ENCODE data around the gene UBC.

UBC gene

GRCh38 chr12:124872068-124872719 lies 42.3 kb downstream of the UBC start:
- Mint-ChIP-seq H3K4me1 (ENCODE audit: low read depth) (peaks cover 12% of the 10 kb centered on the region), H3K9me3 (no peaks in the 10 kb centered on the region), H3K27ac (no peak overlapping the region), H3K27me3 (peaks cover 14% of the 10 kb centered on the region), H3K36me3 (ENCODE audit: low read depth) (no peaks in the 10 kb centered on the region), H3K4me3 (no peak overlapping the region)
- no peak for DNase-seq

DNA sequence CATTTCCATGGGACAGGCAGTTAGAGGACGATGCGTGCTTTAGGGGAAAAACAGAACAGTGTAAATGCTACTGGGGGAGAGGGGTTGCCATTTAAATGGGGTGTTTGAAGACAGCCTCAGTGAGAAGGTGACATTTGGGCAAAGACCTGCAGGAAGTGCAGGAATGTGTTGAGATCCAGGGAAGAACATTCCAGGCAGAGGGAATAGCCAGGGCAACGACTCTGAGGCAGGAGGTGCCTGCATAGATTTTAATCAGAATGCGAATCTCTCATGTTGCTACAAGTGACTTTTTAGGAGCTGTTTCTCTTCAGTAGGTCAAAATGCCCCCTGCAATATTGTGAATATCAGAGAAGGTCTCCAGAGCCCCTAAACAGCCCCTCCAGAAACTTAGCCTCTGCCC lies 43.2 kb downstream of the UBC start:
- DNase-seq, result no peak
- no peaks in the 10 kb centered on the region for H3K36me3 Mint-ChIP-seq (ENCODE audit: low read depth)
- H3K27ac Mint-ChIP-seq, result no peak overlapping the region
- peaks cover 14% of the 10 kb centered on the region for H3K27me3 Mint-ChIP-seq
- no peaks in the 10 kb centered on the region for H3K9me3 Mint-ChIP-seq
- peaks cover 12% of the 10 kb centered on the region for H3K4me1 Mint-ChIP-seq (ENCODE audit: low read depth)
- H3K4me3 Mint-ChIP-seq, result no peak overlapping the region

GRCh38 chr12:124870515-124870914 lies 43.9 kb downstream of the UBC start:
- Mint-ChIP-seq H3K36me3 (ENCODE audit: low read depth) (no peaks in the 10 kb centered on the region), H3K4me3 (no peak overlapping the region), H3K27ac (no peak overlapping the region), H3K4me1 (ENCODE audit: low read depth) (peaks cover 12% of the 10 kb centered on the region), H3K9me3 (no peaks in the 10 kb centered on the region), H3K27me3 (peaks cover 14% of the 10 kb centered on the region)
- no peak for DNase-seq

DNA sequence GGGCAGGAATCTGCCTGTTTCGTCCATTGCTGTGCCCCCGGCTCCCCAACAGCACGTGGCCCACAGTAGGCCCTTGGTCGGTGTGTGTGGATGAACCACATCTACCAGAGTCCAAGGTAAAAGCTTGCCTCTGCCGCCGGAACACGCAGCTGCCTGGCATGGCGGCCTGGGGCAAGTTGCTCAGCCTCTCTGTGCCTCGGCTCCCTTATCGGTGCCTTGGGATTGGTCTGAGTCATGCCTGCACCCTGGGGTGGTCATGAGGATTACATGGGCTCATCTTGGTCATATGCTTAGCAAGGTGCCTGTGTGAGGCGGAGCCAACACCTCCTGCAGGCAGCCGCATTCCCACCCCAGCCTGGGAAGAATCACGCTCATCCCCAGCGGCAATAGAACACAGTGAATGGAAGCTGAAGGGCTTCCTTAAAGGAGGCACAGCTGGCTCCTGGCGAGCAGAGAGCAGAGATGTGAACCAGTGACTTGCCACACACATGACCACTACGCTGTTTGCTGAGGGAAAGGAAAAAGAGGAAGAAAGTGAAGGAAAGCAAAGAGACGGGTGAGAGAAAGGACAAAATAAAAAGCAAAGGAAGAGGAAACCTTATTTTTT lies 45.3 kb downstream of the UBC start:
- DNase-seq, result no peak
- H3K27me3 Mint-ChIP-seq, result peaks cover 14% of the 10 kb centered on the region
- H3K4me3 Mint-ChIP-seq, result no peak overlapping the region
- no peaks in the 10 kb centered on the region for H3K9me3 Mint-ChIP-seq
- no peak overlapping the region for H3K27ac Mint-ChIP-seq
- peaks cover 16% of the 10 kb centered on the region for H3K4me1 Mint-ChIP-seq (ENCODE audit: low read depth)
- no peaks in the 10 kb centered on the region for H3K36me3 Mint-ChIP-seq (ENCODE audit: low read depth)

DNA sequence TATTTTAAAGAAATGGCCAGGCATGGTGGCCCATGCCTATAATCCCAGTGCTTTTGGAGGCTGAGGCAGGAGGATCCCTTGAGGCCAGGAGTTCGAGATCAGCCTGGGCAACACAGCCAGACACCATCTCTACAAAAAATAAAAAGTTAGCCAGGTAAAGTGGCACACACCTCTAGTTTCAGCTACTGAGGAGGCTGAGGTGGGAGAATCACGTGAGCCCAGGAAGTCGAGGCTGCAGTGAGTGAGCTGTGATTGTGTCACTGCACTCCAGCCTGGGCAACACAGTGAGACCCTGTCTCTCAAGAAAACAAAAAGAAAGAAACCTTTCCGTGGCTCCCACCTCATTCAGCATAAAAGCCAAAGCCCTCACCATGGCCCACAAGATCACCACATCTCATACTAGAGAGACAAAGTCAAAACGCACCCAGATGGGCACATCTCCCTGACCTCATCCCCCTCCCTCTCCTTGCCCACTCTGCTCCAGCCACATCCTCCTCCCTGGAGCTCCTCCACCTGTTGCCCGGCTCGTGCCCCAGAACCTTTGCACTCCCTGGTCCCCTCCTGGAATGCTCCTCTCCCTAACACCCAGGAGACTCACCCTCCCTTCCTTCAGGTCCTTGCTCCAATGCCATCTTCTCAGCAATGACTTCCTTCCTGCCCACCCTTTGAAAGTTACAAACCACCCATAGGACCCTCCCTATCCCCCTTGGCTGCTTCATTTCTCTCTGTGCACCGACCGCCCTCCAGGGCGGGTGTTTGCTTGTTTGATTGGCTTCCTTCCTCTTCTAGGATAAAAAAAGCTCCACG lies 46.0 kb downstream of the UBC start:
- Mint-ChIP-seq H3K4me3 (no peak overlapping the region), H3K36me3 (ENCODE audit: low read depth) (no peaks in the 10 kb centered on the region), H3K4me1 (ENCODE audit: low read depth) (peaks cover 19% of the 10 kb centered on the region), H3K27ac (no peak overlapping the region), H3K27me3 (peaks cover 14% of the 10 kb centered on the region), H3K9me3 (no peaks in the 10 kb centered on the region)
- DNase-seq, result no peak

DNA sequence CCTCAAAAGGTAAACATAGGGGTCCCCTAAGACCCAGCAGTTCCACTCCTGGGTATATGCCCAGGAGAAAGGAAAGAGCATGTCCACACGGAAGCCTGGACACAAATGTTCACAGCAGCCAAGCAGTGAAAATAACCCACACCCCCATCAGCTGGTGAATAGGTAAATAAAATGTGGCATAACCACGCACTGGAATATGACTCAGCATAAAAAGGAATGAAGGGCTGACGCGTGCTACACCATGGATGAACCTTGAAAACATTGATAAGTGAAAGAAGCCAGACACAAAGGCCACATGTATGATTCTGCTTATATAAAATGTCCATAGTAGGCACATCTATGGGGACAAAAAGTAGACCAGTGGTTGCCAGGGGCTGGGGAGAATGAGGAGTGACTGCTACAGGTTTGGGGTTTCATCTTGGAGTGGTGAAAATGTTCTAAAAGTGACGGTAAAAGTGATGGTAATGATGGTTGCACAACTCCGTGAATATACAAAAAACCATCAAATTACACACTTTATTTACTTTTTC lies 47.0 kb downstream of the UBC start:
- no peak for DNase-seq
- Mint-ChIP-seq H3K4me1 (ENCODE audit: low read depth) (peaks cover 25% of the 10 kb centered on the region), H3K27me3 (peaks cover 14% of the 10 kb centered on the region), H3K4me3 (no peak overlapping the region), H3K36me3 (ENCODE audit: low read depth) (peaks cover 6% of the 10 kb centered on the region), H3K27ac (no peak overlapping the region), H3K9me3 (no peaks in the 10 kb centered on the region)

DNA sequence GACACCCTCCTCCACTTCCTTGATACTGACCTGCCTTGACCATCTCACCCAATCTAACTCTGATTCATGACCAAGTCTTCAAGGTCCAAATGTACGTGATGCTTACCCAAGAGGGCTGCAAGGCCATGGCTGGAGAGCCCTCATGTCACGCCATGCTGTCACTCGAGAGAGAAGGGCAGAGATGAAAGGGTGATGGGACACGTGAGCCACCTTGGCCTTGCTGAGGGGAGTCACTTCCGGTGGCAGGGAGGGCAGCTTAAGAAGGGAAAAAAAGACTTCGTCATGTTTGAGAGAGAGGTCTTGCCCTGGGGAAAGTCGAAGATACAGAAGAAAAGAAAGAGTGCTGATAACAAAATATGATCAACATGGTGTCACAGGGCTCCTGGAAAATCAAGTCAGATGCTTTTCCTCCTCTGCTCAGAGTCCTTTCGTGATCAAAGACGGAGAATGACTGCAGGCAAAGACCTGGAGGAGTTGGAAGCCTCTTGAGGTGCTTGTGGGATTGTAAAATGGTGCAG lies 47.5 kb downstream of the UBC start:
- DNase-seq, result no peak
- Mint-ChIP-seq H3K27me3 (peaks cover 14% of the 10 kb centered on the region), H3K27ac (no peak overlapping the region), H3K4me1 (ENCODE audit: low read depth) (peaks cover 30% of the 10 kb centered on the region), H3K36me3 (ENCODE audit: low read depth) (peaks cover 6% of the 10 kb centered on the region), H3K4me3 (no peak overlapping the region), H3K9me3 (no peaks in the 10 kb centered on the region)

- no peak overlapping the region for H3K4me3 Mint-ChIP-seq
- no peaks in the 10 kb centered on the region for H3K9me3 Mint-ChIP-seq
- no peak overlapping the region for H3K27ac Mint-ChIP-seq
- H3K27me3 Mint-ChIP-seq, result peaks cover 14% of the 10 kb centered on the region
- H3K36me3 Mint-ChIP-seq (ENCODE audit: low read depth), result peaks cover 11% of the 10 kb centered on the region
- H3K4me1 Mint-ChIP-seq (ENCODE audit: low read depth), result peaks cover 35% of the 10 kb centered on the region
- DNase-seq, result no peak
Observed at GRCh38 chr12:124866195-124866882, 48.1 kb downstream of the UBC start.

- no peak overlapping the region for H3K4me3 Mint-ChIP-seq
- no peak overlapping the region for H3K27ac Mint-ChIP-seq
- no peaks in the 10 kb centered on the region for H3K9me3 Mint-ChIP-seq
- H3K4me1 Mint-ChIP-seq (ENCODE audit: low read depth), result peaks cover 35% of the 10 kb centered on the region
- H3K27me3 Mint-ChIP-seq, result peaks cover 11% of the 10 kb centered on the region
- DNase-seq, result no peak
- peaks cover 14% of the 10 kb centered on the region for H3K36me3 Mint-ChIP-seq (ENCODE audit: low read depth)
Observed at GRCh38 chr12:124865728-124866127, 48.7 kb downstream of the UBC start.

GRCh38 chr12:124864326-124864752 lies 50.1 kb downstream of the UBC start:
- H3K36me3 Mint-ChIP-seq (ENCODE audit: low read depth), result peaks cover 26% of the 10 kb centered on the region
- H3K4me1 Mint-ChIP-seq (ENCODE audit: low read depth), result peaks cover 34% of the 10 kb centered on the region

DNA sequence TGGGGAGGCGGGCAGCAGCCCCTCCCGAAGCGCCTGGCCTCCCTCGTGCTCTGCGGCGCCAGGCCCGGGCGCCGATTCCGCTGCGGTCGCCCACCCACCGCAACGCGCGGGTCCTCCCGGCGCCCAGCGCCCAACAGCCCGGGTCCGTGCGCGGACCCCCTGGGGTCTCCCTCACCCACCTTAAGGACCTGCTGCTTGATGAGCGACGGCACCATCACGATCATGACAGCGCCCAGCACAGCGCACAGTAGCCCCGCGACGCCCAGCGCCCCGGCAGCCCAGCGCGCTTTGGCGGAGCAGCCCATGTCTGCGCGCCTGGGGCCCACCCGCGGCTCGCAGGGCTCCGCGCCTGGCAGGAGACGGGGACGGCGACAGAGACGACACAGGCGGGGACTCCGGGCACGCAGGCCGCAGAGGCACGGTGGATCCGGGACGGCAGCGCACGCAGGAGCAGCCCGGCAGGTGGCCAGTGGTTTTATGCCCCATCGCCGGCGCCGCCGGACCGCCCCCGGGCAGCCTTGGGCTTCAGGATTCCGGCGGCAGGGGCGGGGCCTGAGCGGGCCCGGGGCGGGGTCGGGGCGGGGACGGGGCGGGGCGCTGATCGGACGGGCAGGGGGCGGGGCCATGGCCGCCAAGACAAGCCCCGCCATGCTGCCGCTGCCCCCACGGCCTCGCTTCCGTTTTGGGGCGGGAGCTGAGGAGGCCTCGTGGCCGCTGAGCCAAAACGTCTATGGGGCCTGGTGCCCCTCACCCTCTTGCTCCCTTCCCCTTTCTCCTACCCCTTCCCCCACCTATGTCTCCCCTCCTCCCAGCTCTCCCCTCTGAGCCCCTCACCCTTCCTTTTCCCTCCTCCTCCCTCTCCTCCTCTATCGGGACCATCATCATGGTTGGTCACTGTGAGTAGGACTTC lies 50.8 kb downstream of the UBC start, which contains the start of gene SCARB1:
Gene SCARB1, minus strand, starts transcription at position 449 of the 910 bp plus-strand sequence. Its CDS starts 144 bp downstream, at position 305.
- DNase-seq, result peak; percentile 93
- peaks cover 4% of the 10 kb centered on the region for H3K27me3 Mint-ChIP-seq
- H3K4me3 Mint-ChIP-seq, result peak within 1 kb of the TSS; percentile 86
- H3K9me3 Mint-ChIP-seq, result no peaks in the 10 kb centered on the region
- H3K4me1 Mint-ChIP-seq (ENCODE audit: low read depth), result peaks cover 29% of the 10 kb centered on the region
- H3K27ac Mint-ChIP-seq, result peak within 1 kb of the TSS; percentile 85
- H3K36me3 Mint-ChIP-seq (ENCODE audit: low read depth), result peaks cover 26% of the 10 kb centered on the region

More at GRCh38 chr12:124864326-124864752, 50.1 kb downstream of the UBC start:
- H3K4me3 Mint-ChIP-seq, result peak overlapping the region; percentile 65
- peaks cover 10% of the 10 kb centered on the region for H3K27me3 Mint-ChIP-seq
- no peak for DNase-seq
- H3K27ac Mint-ChIP-seq, result peak overlapping the region; percentile 85
- H3K9me3 Mint-ChIP-seq, result no peaks in the 10 kb centered on the region

DNA sequence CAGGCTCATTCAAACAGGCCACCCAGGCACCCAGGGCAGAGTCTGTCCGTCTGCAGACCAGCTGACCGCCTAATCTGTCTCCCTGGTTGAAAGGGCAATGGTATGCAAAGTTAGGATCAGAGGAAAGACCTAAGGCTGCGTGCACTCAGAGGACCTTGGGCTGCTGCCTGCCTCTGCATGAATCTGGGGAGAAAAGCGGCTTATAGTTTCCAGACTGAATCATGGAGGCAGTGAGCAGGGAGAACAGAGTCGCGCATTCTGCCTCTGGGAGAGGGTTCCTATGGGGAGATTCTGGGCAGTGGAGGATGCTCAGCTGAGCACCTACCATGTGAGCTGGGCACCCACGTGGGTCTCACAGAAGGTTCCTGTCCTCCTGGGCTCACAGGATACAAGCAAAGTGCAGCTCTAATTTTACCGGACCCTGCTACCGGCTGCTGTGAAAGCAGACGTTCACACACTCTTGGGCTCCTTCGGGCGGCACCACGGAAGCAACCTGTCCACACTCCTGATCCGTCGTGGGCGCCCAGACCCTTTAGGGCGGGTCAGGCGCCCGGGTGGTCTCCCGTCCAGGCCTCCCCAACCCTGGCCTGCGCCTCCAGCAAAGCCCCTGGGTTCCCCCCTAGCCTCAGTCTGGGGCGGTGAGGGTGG lies 51.6 kb downstream of the UBC start:
- DNase-seq, result peak; percentile 57
- Mint-ChIP-seq H3K9me3 (no peaks in the 10 kb centered on the region), H3K27ac (peak overlapping the region; percentile 85), H3K4me3 (peak overlapping the region; percentile 86), H3K36me3 (ENCODE audit: low read depth) (peaks cover 29% of the 10 kb centered on the region), H3K4me1 (ENCODE audit: low read depth) (peaks cover 27% of the 10 kb centered on the region), H3K27me3 (no peaks in the 10 kb centered on the region)

Measured in activated T-cell treated with anti-CD3 and anti-CD28 coated beads, Interleukin-2, amount 50 U/mL, for 24 hours (primary cell).